HG03135 (cell line): Measurements from ENCODE around the gene NECTIN1.

Experiments used
- ATAC-seq: cut with Tn5 transposase; IDR thresholded peaks from one replicate; pipeline ENCODE4 v1.9.1; 2021; ENCODE audit warnings: mild to moderate bottlenecking, moderate library complexity; ENCODE audit not compliant: unreplicated experiment

The NECTIN1 gene

DNA sequence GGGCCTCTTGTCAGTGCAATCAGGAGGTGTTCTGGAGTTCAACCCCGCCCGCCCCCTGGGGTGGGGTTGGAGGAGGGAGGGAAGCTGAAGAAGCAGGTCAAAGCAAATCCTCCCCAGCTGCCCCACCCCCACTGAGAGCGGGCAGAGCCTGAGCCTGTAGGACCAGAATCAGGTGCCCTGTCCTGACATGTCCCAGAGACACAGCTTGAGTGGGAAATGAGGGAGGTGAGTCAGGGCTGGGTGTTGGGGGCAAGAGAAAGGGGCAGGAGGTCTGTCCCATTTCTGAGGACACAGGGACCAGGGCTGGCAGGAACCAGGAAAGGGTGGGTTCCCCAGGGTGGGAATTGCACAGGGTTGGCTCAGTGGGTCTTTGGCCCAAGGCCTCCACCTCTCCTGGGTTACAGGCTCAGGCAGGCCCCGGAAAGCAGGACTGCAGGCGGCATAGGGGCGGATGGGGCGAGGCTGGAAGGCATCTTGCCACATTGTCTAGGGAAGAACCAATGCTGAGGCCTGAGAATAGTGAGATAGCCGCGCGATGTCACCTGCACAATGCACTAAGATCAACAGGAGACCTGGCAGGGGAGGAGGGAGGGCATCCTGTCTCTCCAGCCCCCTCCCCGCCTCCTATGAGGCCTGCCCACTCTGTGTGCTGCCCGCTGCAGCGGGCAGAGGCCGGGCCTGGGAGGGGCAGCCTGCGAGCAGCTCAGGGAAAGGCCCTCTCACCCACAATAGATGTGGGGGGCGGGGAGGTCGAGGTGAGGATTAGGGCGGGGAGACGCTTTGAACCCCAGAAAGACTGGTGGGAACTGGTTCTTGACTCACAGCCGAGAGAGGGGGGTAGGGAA, 32.4 kb downstream of the NECTIN1 start:
- ATAC-seq: no peak

DNA sequence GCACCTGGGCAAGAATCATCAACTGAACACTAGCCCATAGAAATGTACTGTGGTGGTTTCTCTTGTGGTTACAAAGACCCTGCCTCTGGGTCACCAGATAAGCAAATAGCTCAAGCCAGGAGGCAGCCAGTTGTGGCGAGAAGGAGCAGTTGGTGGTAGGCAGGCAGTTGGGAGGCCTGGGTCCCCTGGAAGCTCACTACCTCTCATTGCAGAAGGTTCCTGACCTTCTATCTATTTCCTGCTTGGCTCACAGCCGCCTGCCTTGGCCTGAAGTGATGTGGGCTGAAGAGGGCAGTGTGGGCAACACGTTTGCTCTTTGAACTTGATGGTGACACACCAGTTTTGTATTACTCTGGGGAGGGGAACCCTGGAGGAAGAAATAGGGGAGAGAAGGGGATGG, 34.7 kb downstream of the NECTIN1 start:
- no peak for ATAC-seq

DNA sequence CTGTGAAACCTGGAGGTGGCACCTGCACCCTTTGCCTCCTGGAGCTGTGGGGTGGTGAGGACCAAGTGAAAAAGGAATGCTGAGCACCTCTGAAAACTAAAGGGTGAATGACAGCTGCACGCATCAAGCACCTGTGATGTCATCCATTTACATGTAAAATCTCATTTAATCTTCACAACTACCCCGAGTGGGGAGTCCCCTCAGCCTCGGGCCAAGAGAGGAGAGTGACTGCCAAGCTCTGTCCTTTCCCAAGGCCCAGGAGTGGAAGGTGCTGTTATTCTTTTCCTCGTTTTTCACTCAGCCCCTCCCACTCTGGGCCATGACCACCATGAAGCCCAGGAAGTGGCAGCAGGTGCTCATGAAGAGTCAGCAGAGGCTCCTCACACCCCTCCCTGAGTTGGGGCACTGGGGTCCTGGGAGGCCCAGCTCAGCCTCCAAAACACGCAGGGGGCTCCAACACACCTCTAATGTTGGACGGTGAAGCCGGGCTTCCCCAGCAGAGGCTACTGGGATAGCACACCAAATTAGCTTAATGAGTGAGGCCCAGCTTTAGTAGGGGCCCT, 35.7 kb downstream of the NECTIN1 start:
- no peak for ATAC-seq

DNA sequence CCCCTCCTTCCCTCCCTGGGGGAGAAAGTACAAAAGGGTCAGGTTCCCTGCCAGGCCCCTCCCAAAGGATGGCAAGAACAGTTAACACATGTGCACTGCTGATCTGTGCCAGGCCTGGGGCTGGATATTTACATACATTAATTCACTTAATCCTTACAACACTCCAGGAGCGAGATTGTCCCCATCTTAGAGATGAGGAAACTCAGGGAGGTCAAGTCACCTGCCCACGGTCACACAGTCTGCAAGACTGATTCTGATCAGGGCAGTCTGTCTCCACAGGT, 36.5 kb downstream of the NECTIN1 start:
- ATAC-seq: no peak

DNA sequence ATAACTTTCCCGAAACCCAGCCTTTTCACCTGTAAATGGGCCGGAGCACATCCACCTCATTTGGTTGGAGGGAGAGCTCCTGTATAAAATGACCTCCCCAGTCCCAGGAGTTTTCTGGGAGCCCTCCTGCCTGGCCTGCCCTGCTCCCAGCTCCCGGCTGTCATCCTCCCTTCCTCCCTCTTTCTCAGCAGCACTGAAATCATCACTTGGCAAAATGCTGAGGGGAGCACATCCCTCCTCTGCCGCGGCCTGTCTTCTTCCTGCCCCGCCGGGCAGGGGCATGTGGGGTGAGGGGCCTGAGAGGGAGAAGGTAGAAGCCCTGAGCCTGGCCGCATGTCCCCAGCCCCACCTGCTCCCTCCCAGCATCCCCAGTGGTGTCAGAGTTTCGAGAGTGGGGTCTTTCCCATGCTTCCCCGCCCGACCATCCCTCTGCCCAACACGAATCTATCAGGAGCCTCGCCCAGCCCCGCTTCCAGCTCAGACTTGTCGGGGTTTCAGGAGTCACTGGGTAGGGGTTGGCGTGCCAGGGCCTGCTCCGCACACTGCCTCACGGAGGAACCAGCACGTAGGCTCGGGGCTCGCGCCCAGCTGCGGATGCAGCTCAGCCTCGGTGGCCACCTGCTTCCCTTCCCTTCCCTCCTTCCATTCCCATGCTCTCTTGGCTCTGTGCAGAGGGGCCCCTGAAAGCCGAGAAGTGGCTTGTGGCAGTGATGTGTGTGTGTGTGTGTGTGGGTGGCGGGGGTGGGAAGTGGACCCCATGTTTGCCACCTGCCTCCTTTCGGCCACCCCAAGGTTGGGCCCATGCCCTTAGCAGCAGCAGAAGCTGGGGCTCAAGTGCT, 37.1 kb downstream of the NECTIN1 start:
- ATAC-seq: no peak

DNA sequence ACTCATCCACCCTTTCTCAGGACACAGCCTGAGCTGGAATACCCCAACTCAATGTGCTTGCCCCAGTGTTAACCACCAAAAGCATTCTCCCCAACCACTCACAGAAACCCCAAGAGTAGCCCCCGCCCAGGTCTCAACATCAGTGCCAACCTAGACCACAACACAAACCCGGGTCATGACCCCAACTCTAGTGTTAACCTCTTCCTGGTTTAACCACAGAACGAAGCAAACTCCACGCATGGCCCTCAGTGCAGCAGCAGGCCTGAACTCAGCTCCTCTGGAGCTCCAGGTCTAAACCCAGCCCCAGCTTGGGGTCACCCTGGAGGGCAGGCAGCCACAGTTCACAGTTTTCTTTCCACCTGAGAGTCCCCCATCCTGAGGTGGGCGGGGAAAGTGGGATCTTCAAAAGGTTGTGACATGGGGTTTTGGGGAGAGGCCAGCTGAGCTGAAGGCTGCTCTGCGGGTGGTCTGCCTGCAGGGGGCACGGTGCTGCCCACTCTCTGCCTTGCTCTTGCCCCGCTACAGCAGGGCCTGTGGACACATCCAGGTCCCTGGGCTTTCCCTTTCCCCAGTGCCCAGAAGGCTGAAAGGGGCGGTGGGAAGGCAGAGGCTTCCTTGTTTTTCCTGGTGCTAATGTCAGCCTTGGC, 37.9 kb downstream of the NECTIN1 start:
- no peak for ATAC-seq

DNA sequence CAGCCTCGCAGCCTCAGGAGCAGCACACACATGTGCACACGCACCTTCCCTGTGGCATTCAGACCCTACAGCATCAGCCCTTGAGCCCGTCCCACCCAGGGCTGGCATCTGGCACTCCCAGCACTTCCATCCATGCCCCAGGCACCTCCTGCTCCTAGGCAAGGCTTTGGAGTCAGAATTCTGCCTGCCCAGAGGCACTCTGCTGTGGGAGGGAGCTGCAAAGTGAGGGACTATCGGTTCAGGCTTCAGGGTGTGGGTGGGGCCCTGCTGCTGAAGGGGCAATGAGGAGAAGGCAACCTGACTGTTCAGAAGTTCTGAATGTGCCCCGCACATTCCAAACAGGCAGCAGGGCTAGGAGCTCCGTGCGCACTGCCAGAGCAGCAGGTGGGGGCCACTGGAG, 39.7 kb downstream of the NECTIN1 start:
- ATAC-seq: no peak

DNA sequence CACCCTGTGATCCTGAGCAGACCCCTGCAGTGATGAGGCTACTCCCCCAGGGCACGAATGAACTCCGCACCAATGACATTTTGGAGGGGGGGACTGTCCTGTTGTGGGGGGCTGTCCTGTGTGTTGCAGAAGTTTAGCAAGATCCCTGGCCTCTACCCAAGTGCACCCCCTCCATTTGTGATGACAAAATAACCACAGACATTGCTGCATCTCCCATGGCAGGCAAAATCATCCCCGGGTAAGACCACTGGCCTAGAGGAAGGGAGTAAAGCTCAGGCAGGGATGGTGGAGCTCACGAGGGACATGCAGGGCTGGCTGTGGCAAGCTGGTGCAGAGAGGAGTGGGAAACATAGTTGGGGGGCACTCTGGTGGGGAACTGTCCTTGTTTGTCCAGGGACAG, 40.6 kb downstream of the NECTIN1 start:
- ATAC-seq: no peak

DNA sequence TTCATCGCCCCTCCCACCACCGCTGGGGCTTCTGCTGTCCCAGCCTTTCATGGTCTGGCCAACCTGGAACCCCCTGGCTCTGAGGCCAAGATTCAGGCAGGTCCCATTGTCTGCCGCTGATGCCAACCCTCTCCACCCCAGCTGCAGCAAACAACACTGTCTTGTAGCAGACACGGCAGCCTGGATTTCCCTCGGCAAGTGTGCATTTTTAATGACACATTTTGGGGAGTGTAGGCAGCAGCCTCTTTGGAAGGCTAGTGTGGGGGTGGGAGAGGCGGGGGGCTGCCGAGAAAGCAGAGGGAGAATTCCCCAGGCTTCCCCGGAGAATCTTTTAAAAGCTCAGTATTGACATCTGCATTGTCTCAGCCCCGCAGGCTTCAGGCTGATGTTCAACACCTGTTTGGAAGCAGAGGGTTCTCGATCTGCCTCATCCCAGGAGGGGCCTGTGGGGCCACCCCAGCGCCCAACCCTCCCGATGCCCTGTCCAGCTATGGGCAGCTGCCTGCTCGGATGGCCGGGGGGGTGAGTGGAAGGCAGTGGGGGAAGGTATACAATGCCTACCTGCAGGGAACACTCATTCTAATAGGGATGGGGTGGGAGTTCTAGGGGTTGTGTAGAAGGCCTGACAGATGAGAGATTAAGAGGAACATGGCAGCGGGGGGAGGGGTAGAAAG, 41.5 kb downstream of the NECTIN1 start:
- no peak for ATAC-seq

DNA sequence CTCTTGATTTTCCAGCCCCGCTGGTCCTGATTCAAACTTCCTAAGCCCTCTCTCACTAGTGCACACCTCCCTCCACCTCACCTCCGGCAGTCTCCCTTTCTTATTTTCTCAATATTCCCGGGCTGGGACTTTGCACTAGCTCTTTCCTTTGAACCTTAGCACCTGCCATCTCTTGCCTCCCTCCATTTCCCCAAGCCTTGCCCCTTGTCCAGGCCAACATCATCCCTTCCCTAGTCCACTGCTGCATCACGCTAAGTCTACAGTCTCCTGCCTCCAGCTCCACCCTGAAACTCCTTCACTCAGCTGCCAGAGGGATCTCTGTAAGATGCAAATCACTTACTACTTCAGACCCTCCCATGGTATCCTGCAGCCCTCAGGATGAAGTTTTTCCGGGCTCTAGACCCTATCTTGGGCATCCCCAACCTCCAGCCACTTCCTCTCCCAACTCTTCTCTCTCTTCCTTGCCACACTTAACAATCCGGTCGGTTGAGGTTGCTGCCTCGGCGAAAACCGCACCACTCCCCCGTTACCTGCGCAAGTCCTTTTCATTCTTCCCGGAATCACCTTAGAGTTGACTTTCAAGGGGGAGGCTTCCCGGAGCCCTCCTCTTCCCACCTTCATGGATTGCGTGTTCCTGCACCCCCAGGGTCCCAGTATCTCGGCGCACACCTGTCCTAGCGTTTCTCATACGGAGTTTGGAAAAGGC, 42.7 kb downstream of the NECTIN1 start:
- ATAC-seq: no peak

DNA sequence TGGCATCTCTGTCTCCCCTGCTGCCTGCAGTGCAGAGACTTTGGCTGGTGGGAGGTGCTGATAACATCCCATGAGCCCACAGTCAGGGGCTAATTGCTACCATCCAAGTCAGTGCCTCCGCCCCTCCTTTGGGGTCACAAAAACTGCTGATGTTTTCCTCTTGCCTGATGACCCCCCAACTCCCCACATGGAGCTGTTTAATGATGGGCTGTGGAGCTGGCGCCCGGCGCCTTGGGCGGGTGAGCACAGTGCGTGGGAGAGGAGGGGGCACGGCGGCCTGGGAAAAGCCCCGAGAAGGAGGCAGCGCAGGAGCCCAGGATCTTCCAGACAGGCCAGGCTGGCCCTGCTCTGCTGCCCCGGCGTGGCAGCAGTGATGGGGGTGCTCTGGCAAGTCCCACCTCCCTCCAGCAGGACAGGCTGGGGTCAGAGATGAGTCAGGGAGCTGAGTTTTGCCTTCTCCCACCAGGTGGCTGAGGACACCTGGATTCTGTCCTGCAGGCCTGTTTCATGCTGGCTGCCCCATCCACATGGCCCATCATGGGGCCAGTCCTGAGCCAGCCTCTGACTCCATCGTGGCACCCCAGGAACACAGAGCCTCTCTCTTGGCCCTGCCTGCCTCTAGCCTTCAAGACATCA, 43.8 kb downstream of the NECTIN1 start:
- no peak for ATAC-seq

DNA sequence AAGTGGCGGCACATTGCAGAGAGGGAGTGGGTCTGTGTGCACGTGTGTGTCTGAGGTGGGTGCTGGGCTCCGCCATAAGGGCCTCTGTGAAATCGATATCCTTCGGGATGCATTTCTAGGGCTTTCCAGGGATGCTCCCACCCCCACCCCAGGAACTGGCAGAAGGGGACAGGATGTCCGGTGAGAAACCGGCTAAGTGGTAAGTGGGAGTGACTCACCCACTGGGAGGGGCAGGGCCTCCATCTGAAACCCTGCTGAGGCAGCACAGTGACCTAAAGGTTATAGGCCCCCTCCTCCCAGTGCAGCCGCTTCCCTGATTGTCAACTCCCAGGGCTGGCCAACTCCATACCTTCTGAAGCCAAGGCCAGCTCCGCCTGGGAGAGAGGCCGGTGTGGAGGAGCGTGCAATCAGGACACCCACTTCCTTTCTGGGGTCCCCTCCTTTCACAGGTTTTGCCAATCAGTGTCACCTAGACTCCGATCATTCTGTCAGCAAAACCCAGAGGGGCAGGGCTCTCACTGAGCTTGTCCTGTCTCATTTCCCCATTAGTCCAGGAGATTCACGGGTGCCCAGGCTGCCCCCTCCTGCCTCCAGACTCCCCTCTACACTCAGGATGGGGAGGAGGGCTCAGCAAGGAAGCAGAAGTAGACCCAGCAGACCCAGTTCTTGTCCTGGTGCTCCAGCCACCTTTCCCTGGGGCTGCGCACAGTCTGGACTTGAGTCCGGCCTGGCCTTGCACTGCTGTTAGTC, 44.5 kb downstream of the NECTIN1 start:
- ATAC-seq: no peak

DNA sequence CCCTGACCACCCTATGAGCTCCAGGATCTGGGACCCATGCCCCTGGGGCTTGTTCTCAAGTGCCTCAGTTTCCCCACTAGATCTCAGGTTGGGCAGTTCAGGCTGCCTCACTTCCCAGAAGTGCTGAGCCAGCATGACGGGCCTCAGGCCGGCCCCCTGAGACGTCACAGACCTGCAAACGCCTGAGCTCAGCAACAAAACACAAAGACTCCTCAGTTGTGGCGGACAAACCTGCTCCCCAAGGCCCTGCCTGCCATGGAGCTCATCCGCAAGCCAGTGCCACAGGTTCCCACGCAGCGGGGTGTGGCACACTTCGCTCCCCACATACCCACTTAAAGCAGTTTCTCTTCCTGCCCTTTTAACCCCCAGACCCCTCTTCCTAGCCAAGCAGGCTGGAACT, 45.2 kb downstream of the NECTIN1 start:
- no peak for ATAC-seq

DNA sequence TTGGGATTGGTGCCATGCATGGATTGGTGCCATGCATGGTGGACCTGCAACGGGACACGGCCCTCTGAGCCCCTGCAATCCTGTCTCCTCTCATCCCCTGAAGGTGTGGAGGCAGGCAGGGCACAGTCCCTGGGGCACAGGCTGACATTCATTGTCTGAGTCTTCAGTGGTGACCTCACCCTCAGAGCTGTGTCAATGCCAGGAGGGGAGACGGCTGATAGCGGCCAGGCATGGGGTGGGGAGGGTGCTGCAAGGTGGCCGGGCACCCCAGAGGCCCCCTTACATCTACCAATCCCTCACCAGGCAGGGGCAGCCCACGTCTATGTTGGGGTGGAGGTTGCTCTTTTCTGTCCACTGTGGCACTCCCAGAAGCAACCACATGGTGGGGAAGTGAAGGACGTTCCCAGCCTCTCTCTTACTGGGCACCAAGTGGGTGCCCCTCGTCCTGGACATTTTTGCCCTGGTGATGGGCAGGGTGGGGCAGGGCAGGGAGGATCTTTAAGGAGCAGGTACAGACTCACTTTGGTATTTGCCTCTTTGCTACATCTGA, 47.6 kb downstream of the NECTIN1 start:
- no peak for ATAC-seq

DNA sequence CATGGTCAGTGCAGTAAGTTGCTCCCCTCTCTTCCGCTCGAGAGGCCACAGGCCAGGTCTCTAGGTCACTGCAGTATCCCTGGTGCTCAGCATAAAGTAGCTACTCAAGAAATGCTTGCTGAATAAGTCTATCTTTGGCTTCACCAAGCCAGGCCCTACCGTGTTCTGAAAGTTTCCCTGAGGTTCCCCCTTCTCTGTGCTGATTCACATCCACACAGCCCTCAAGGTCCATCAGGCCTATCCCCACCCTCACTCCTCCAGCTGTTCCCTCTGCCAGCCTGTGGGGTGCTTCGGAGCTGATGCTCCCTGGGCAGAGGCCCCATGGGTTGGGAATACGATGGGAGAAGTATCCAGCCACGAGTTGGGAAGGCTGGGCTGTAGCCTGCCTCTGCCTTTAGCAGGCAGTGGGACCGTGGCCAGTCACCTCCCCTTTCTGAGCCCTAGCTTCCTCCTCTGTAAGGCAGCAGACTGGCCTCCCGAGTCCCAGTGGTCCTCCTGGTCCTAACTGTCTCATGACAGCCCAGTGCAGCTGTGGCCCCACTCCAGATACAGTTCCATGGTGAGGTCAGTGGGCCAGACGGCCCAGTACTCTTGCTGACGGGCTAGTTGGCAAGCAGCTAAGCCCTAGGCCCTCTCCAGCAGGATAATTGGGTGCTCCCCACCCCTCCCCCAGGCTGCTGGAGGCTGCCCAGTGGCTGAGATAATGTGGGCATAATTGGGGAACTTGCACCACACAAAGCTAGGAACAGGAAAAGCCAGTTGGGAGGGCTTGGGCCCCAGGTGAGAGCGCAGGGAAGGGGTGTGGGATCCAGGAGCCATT, 48.2 kb downstream of the NECTIN1 start:
- ATAC-seq: no peak

DNA sequence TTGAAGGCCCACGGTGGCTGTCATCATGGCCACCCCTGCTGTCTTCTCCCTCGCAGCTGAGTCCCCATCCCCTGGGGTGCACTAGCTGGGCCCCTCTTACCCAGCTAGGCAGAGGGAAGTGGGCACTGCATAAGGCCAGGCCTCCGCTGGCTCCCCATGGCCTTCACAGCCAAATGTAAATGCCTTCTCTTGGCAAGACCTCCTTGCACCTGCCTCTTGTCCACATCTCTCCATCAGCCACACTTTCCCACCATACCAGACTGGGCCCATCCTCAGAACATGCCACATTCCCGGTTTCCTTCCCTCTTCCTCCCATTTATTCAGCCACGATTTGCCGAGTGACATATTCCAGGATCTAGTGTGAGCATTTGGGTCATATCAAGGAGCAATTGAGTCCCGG, 49.7 kb downstream of the NECTIN1 start:
- no peak for ATAC-seq

DNA sequence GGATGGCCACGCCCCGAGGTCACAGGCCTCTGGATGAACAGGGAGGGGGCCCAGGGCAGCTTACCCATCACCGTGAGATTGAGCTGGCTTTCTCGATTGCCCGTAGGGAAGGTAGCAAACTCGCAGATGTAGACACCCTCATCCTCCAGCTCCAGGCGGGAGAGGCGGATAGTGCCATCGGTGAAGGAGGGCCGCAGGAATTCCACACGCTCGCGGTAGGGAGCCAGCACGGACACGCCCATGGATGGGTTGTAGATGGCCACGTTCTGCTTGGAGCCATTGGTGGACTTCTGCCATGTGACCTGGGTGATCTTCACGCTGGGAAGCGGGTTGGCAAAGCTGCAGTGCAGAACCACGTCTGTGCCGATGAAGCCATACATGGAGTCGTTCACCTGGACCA, 50.6 kb downstream of the NECTIN1 start:
- no peak for ATAC-seq

DNA sequence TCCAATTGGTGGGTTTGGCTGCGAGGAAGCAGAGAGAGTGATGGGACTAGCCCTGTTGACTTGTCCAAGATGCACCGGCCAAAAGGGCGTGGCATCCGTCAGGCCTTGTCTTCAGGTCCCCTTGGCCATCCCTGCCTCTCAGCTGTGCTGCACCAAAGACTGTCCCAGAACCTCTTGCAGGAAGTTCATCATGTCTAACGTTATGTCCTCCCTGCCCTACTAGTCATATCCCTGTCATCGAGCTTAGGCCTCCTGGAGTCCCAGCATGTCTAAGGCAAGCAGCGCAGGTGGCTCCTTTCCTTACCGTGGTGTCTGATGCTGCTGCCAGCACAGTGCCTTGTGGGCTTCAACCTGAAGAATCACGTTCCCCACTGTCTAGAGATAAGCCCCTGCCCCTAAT, 51.2 kb downstream of the NECTIN1 start:
- no peak for ATAC-seq
